D721Med (cell line): ENCODE results near the gene CDC14B.

Experiments
- DNase-seq: peaks from one replicate; pipeline ENCODE4 v3.0.0; 2011; ENCODE audit warnings: low spot score; ENCODE audit not compliant: insufficient read length
- FAIRE-seq: peaks from 2 replicates; lab custom pipeline; 2011; peaks lifted over from hg19 to GRCh38; lab: Jason Lieb, UNC
- CTCF ChIP-seq: IDR thresholded peaks from 2 replicates; pipeline ENCODE4 v1.5.1; 2012; ENCODE audit warnings: mild to moderate bottlenecking, control low read depth; ENCODE audit not compliant: insufficient read depth; ENCODE audit errors: missing control alignments

The CDC14B gene

GRCh38 chr9:96607971-96608370 lies 11.7 kb downstream of the CDC14B start:
- no peak for FAIRE-seq
- TF ChIP-seq CTCF, result no peak
- no peak for DNase-seq

- no peak for FAIRE-seq
- DNase-seq, result no peak
- TF ChIP-seq CTCF, result no peak
Observed at GRCh38 chr9:96605328-96605727, 14.3 kb downstream of the CDC14B start.

- FAIRE-seq, result no peak
- no peak for DNase-seq
- TF ChIP-seq CTCF, result no peak
Observed at GRCh38 chr9:96604004-96604319, 15.7 kb downstream of the CDC14B start.

GRCh38 chr9:96603305-96604003 lies 16.2 kb downstream of the CDC14B start:
- no peak for FAIRE-seq
- TF ChIP-seq CTCF, result no peak
- DNase-seq, result no peak

- no peak for FAIRE-seq
- TF ChIP-seq CTCF, result no peak
- no peak for DNase-seq
Observed at GRCh38 chr9:96599298-96599697, 20.3 kb downstream of the CDC14B start.

- TF ChIP-seq CTCF, result no peak
- FAIRE-seq (no peak), DNase-seq (no peak)
Observed at GRCh38 chr9:96596601-96597111, 23.0 kb downstream of the CDC14B start.
